GM19043 (cell line): ENCODE results near the gene ATP5PD.
"Not testable (repeated sequence)": the region's sequence is repeated elsewhere in the genome, so short reads cannot be mapped to it uniquely, and the experiment has no call there.

Experiments used
- ATAC-seq: cut with Tn5 transposase; IDR thresholded peaks from one replicate; pipeline ENCODE4 v1.9.1; 2021; ENCODE audit warnings: low read depth; ENCODE audit not compliant: unreplicated experiment

The ATP5PD gene

DNA sequence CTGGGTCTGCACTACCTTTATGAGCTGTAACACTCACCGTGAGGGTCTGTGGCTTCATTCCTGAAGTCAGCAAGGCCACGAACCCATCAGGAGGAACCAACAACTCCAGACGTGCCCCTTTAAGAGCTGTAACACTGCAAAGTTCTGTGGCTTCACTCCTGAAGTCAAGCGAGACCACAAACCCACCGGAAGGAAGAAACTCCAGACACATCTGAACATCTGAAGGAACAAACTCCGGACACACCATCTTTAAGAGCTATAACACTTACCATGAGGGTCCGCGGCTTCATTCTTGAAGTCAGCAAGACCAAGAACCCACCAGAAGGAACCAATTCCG is 21.4 kb downstream of the ATP5PD start:
- ATAC-seq, result not testable (repeated sequence)

DNA sequence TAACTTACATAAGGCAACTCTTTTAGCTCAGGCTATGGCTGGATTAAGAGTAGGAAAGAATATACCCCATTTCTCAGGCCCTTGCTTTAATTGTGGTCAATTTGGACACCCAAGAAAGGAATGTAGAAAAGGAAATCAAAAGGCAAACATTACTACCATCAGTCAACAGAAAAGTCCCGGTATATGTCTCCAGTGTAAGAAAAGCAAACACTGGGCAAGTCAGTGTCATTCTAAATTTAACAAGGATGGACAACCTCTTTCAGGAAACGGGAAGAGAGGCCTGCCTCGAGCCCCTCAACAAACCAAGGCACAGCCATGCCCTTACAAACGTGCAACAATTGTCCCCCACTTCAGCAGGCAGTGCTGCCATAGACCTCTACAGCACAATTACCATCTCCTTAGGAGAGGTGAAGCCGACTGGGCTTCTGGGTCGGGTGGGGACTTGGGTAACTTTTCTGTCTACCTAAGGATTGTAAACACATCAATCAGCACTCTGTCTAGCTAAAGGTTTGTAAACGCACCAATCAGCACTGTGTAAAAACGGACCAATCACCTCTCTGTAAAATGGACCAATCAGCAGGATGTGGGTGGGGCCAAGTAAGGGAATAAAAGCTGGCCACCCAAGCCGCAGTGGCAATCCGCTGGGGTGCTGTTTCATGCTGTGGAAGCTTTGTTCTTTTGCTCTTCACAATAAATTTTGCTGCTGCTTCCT is 21.9 kb downstream of the ATP5PD start:
- ATAC-seq, result no peak

DNA sequence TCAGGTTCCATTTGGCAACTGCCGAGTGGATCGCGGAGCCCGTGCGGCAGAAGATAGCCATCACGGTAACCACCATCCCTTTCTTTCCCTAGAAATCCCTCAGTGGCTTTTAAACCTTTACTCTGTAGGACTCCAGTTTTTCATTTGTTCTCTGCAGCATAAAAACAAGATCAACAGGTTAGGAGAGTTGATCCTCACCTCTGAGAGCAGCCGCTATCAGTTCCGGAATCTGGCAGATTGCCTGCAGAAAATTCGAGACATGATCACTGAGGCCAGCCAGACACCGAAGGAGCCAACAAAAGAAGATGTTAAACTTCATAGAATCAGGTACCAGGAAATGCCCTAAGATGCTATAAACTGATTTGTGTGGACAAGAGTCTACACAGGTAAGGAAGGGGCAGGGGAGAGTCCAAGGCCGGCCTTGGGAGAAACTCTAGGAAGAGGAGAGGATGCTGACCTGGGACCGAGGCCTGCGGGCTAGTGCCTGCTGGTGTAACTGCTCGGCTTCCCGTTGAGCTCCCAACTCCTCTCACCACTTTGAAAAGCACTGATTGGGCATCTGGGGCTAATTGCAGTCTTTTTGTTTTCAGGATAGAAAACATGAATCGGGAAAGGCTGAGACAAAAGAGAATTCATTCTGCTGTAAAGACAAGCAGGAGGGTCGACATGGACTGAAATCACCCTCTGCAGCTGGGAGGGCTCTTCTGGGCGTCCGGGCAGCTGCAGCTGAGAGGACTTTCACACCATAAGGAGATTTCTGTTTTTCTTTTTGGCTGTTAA is 26.2 kb downstream of the ATP5PD start:
- no peak for ATAC-seq

DNA sequence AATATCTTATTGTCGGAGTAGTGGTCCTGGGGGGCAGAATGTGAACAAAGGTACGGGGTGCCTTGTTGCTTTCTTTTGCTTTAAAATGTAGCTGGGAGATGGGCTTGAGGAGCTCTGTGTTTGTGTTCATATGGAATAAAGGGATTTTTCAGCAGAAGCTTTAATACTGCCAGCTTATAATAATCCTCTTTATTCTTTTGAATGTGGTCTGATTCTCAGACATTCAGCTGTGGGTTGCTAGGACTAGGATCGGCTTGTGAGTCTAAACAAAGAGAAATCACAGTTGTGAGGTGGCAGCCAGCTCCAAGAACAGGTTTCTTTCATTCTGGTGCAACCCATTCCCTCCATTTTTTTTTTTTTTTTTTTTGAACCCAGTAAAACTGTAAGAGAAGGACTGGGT is 27.1 kb downstream of the ATP5PD start:
- no peak for ATAC-seq

DNA sequence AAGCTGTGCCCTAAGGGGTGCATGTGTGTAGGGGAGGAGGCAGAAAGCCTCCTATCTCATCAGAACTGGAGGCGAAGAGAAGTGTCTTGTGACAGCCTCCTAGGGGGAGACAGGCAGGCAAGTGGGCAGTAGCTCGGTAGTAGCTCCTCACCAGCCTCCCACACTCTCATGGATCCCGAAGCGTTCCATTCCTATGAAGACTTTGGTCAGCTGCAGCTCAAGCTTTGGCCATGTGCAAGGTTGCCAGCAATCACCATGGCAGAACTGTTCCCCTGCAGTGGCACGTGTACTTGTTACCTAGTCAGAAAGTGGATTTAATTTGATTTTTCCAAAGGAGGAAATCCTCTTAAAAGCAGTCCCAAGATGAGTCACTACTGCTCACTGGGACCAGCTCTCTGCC is 27.6 kb downstream of the ATP5PD start:
- no peak for ATAC-seq

DNA sequence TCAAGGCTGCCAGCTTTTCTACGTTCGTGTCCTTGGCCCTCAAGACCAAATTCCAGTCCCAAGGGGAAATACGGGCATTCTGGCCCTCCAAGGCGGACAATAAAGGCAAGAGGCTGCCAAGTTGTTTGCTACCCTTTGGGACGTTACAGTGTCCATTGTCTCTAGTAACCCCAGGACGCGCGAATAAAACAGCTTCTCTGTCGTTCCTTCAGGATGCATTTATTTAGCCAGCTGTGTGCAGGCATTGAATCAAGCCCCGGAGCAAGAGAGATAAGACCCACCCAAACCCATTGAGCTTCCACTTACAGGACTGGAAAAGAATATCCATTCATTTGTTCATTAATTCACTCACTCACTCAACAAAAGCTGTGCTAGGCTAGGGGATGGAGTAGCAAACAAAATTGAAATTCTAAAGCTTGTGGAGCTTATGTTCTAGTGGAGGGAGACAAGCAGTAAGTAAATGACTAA is 33.6 kb downstream of the ATP5PD start:
- no peak for ATAC-seq

DNA sequence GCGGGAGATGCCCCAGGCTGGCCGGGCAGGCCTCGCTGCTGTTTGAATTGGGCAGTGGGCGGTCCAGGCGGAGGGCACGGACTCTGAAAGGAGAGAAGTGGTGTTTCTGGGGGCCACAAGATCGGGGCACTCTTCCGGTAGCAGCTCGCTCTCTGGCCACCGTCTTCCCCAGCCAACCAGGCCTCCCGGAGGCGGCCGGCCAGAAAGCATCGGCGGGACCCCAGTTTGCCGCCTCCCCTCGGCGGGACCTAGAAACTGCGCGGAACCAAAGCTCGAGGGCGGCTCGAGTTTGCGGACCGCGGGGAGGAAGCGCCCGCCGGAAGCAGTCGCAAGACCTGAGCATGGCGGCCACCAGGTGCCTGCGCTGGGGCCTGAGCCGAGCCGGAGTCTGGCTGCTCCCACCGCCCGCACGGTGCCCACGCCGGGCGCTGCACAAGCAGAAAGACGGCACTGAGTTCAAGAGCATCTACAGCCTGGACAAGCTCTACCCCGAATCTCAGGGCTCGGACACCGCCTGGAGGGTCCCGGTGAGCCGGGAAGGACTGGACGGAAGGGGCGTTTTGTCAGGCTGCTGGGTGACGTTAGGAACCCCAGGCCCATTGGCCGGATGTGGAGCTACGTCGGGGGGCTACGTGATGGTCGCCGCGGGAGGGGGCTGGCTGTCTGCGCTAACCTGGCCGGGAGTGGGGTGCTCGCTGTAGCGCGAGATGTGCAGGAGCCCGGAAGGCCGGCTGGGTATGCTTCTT is 34.2 kb downstream of the ATP5PD start, which contains the start of gene MRPL58:
TSS of gene MRPL58 (plus strand) at position 325 of the 746 bp plus-strand sequence. CDS start at position 342, 17 bp downstream.
- ATAC-seq, result peak; percentile 92

DNA sequence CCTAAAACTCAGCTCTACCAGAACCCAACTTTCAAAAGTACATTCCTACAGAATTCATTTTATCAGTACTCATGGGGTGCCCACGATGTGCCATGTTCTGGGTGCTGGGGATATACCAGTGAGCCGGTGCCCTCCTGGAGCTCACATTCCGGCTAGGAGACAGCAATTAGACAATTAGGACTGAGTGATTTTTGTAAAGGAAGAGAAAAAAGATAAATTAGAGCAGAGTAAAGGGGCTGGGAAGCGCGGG is 34.7 kb downstream of the ATP5PD start:
- no peak for ATAC-seq

DNA sequence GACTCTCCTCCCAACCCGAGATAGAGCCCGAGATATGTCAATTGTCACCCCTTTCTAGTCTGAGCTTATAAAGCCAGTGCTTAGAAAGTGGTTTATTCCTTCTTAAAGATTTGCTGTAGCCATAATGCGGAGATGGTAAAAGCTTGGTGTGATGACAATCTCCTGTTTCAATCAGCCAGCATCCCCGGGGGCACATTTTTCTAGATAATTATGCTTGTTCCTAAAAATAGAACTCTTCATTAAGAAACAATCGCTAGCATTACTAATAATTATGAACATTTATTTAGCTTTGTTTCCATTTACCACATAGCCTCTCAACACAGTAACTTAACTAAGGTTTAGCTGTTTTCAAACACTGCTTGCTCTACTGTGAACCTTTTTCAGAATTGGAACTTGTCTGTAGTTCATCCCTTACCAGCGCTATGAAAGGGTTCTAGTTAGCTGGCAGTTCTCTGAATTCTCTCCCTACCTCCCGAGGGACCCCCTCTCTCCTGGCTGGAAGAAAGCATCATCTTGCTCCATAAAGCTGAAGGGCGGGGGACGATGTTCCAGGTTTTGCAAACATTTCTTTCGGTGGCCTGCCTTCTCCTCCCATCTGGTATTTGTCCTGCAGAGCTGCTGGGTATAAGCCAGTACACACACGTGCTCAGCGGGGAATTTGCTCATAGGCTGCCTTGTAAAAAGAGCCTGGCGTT is 35.2 kb downstream of the ATP5PD start:
- no peak for ATAC-seq

DNA sequence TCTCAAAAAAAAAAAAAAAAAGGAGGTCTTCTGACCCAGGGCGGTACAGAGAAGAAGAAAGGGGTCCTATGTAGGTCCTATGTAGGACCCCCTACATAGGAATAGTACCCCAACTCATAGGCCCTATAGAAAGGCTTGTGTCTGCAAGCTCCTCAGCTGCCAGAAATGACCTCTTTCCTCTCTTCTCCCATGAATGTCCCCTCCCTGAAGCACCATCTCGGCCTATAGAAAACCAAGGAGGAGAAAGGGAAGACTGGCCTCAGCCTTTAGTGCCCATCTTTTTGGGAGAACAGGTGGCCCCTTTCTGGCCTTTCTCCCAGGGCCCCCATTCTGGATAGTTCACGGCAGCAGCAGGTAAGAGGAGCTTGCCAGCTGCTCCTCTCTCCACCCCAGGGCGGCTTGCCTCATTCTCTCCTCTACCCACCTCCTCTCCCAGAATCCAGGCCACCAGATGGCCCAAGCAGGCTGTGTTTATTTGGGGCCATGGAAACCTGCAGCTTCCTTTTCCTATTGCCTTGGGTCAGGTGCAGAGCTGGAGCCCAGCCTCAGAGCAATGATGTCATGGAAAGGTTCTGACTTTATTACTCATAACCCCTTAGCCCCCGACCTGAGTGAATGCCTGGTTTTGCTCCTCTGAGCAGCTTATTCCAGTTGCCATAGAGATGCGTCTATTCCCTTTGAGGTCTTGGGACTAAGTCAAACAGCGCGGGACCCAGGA is 35.9 kb downstream of the ATP5PD start:
- ATAC-seq, result no peak

DNA sequence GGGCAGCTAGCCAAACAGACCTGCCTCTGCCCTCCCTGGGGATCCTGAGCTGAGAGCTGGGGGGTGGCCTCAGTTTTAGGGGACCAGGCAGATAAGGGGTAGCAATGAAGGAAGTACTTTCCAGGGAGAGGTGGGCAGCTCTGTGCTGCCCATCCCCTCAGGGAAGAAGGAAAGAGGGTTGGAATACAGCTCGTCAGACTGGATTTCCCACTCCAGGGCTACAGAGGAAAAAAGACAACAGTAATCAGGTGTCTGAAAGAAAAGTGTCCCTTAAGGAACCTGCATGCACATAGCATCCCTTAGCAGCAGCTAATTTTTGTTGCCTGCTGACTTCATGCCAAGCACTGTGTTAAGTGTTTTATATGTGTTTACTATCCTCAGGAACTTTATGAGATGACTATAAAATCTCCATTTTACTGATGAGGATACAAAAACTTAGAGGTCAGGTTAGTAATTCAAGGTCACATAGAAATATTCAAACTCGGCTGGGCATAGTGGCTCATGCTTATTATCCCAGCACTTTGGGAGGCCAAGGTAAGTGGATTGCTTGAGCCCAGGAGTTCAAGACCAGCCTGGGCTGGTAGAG is 37.5 kb downstream of the ATP5PD start:
- no peak for ATAC-seq

DNA sequence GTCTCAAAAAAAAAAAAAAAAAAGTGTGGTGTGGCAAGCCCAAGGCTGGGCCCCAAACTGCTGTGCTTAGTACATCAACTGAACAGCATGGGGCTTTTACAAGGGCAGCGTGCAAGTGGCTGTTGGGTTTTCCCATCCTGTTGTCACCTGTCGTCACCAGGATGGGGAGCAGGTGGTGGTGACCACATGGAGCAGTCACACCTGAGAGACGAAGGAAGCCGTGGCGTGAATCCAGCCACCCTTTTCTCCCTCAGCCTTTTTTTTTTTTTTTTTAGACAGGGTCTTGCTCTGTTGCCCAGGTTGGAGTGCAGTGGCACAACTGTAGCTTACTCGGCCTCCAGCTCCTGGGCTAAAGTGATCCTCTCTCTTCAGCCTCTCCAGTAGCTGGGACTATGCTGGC is 38.4 kb downstream of the ATP5PD start:
- ATAC-seq, result no peak

DNA sequence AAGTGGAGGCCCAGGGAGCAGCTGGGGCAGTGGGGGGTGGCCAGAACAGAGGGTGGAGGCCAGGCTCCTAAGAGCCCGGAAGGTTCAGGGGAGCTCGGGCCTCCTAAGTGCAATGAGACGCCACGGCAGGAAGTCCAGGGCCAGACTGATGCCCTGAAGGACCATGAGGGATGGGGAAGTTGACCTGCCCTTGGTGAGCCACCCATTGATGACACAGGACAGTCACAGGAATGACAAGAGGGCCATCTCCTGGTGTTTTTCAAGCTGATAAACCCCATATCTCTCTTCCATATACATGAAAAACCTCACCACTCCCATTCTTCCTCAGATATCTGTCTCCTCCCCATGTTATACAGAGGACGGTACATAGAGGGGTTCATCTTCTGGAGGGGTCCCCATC is 40.1 kb downstream of the ATP5PD start:
- no peak for ATAC-seq

DNA sequence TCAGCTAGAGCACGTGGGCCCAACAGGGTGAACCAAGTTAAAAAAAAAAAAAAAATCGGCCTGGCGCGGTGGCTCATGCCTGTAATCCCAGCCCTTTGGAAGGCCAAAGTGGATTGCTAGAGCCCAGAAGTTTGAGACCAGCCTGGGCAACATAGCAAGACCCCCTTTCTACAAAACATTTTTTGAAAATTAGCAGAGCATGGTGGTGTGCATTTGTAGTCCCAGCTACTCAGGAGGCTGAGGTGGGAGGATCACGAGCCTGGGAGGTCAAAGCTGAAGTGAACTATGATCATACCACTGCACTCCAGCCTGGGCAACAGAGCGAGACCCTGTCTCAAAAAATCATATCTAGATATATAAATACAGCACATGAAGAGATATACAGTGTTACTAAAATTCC is 40.7 kb downstream of the ATP5PD start:
- ATAC-seq, result not testable (repeated sequence)

DNA sequence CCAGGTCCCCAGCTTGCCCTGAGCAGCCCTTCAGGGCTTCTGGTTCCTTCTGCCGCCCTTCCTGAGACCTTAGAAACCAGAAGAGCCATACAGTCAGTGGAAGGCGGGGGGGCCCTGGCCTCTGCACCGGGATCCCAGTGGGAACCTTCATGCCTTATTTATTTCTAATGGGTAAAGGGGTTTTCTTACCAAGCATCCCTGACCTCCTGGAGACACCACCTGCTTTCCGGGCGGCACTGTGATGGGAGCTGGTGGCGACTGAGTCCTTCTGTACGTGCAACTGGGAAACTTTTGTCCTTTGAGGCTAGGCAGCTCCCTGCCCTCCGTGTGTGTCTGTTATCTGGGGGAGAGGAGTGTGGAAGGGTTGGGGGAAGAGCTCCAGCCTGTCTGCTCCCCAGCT is 41.5 kb downstream of the ATP5PD start:
- no peak for ATAC-seq

DNA sequence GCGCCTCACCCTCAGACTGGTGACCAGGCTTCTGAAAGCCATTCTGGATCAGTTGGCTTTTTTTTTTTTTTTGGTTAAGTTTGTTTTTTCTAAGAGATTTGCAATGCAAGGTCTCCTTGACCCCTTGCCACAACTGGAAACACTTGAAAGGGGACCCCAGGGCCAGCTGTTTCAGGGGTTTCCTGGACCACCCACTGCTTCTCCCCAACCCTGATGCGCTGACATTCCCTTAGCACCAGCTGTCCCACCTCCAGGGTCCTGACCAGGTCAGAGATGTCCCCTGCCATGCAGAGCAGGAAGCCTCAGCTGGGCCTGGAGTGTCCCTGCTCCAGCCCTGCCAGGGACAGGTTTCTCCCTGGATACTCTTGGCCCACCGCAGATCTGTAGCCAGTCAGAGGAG is 42.4 kb downstream of the ATP5PD start:
- no peak for ATAC-seq

DNA sequence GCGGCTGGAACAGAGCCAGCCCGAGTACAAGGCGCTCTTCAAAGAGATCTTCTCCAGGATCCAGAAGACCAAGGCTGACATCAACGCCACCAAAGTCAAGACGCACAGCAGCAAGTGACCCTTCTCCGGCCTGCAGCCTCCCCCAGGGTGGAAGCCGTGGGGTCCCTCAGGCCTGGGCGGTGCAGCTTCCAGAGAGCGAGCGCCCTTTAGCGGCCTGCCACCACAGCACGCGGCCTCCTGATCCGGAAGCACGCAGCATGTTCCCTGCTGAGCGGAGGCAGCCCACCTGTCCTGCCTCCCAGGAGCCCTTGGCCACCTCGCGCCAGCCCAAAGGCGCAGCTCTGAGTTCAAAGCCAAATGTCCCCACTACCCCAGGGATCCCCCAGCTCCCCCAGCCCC is 42.8 kb downstream of the ATP5PD start:
- ATAC-seq, result no peak

DNA sequence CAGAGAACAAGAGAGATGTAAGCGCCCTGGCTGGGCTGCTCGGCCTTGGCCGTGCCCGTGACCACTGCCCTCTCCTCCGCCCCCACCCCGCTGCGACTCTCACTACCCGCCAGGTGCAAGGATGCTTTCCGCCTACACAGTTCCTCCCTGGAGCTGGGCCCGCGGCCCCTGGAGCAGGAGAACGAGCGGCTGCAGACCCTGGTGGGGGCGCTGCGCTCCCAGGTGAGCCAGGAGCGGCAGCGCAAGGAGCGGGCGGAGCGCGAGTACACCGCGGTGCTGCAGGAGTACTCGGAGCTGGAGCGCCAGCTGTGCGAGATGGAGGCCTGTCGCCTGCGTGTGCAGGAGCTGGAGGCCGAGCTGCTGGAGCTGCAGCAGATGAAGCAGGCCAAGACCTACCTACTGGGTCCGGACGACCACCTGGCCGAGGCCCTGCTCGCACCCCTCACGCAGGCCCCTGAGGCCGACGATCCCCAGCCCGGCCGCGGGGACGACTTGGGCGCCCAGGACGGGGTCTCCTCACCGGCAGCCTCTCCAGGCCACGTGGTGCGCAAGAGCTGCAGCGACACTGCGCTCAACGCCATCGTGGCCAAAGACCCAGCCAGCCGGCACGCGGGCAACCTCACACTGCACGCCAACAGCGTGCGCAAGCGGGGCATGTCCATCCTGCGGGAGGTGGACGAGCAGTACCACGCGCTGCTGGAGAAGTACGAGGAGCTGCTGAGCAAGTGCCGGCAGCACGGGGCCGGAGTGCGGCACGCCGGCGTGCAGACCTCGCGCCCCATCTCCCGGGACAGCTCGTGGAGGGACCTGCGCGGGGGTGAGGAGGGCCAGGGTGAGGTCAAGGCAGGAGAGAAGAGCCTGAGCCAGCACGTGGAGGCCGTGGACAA is 43.5 kb downstream of the ATP5PD start:
- ATAC-seq, result no peak
